Calu3 (cell line): ENCODE results near the gene MAN1C1. TPM values are rescaled to one million over a fixed set of nuclear protein-coding genes. Genes with fewer than 3 reads are reported as not detected.

ENCODE experiments used
- BruUV-seq: library from RNA; stranded (reverse); fragments of 400-500 nt; replicated peaks from 2 replicates; lab custom pipeline; 2021; lab: Mats Ljungman, UMichigan
- CTCF ChIA-PET: fragments of 300-600 bp; sonication (Branson Sonifier 250); formaldehyde crosslinking; loops from one replicate; lab custom pipeline; 2022; ENCODE audit warnings: antibody characterized with exemption; lab: Charles Lee
- DNase-seq: peaks from one replicate; pipeline ENCODE4 v3.0.0; 2022
- H3K27ac Mint-ChIP-seq: one replicate; pipeline ENCODE4 v1.8.0; 2022; ENCODE audit warnings: mixed read lengths; ENCODE audit not compliant: unreplicated experiment
- H3K27me3 Mint-ChIP-seq: one replicate; pipeline ENCODE4 v1.8.0; 2022; ENCODE audit warnings: mixed read lengths; ENCODE audit not compliant: unreplicated experiment
- H3K36me3 Mint-ChIP-seq: one replicate; pipeline ENCODE4 v1.8.0; 2022; ENCODE audit warnings: mild to moderate bottlenecking, moderate library complexity, mixed read lengths; ENCODE audit not compliant: insufficient read depth, unreplicated experiment
- H3K4me1 Mint-ChIP-seq: one replicate; pipeline ENCODE4 v1.8.0; 2022; ENCODE audit warnings: mild to moderate bottlenecking, low read depth, mixed read lengths; ENCODE audit not compliant: unreplicated experiment
- H3K4me3 Mint-ChIP-seq: one replicate; pipeline ENCODE4 v1.8.0; 2022; ENCODE audit warnings: mild to moderate bottlenecking, low read depth, moderate library complexity, mixed read lengths; ENCODE audit not compliant: unreplicated experiment
- H3K9me3 Mint-ChIP-seq: one replicate; pipeline ENCODE4 v1.8.0; 2022; ENCODE audit warnings: low read depth, mixed read lengths; ENCODE audit not compliant: unreplicated experiment
- CTCF ChIP-seq: fragments of 200-600 bp; IDR thresholded peaks from one replicate; pipeline ENCODE4 v1.8.0; 2022; ENCODE audit warnings: antibody characterized with exemption; ENCODE audit not compliant: unreplicated experiment
- intact Hi-C: fragments of 100-400 bp; cut with micrococcal nuclease; formaldehyde crosslinking; loops from one replicate; pipeline ENCODE4 v1.10.0; 2022; ENCODE audit not compliant: unreplicated experiment
- total RNA-seq: library from RNA; stranded (reverse); gene quantifications from 2 replicates; pipeline ENCODE4 v1.2.3, GENCODE V29; 2022

Gene MAN1C1
- total RNA-seq, 1 experiment from 2014 or later = 0.14 TPM

- H3K27ac Mint-ChIP-seq = no peak overlapping the region
These were observed 170.5 kb downstream of the MAN1C1 start for GRCh38 chr1:25786887-25787759.

GRCh38 chr1:25787760-25788166, 171.2 kb downstream of the MAN1C1 start:
- CTCF ChIA-PET = interaction anchor here (0.7 kb wide), 2 partner anchors 162 to 353 kb away, joined by 3 read pairs; no protein-coding TSS in a partner anchor
- Mint-ChIP-seq H3K36me3 (no peaks in the 10 kb centered on the region), H3K27me3 (peaks cover 45% of the 10 kb centered on the region), H3K4me1 (no peaks in the 10 kb centered on the region), H3K9me3 (no peaks in the 10 kb centered on the region), H3K4me3 (no peak overlapping the region), H3K27ac (no peak overlapping the region)
- DNase-seq = no peak
- BruUV-seq = no TSS peak
- no peak for TF ChIP-seq CTCF
- intact Hi-C loops = no loop called here

More at GRCh38 chr1:25786887-25787759, 170.5 kb downstream of the MAN1C1 start:
- TF ChIP-seq CTCF = no peak
- DNase-seq = no peak
- Mint-ChIP-seq H3K27me3 (peaks cover 40% of the 10 kb centered on the region), H3K4me1 (no peaks in the 10 kb centered on the region), H3K36me3 (no peaks in the 10 kb centered on the region), H3K4me3 (no peak overlapping the region), H3K9me3 (no peaks in the 10 kb centered on the region)
- intact Hi-C loops = no loop called here
- no TSS peak for BruUV-seq
- CTCF ChIA-PET = interaction anchor here (0.7 kb wide), 1 partner anchor 163 kb away, joined by 3 read pairs; no protein-coding TSS in a partner anchor

- BruUV-seq = no TSS peak
- Mint-ChIP-seq H3K9me3 (no peaks in the 10 kb centered on the region), H3K36me3 (no peaks in the 10 kb centered on the region), H3K4me3 (no peak overlapping the region), H3K27me3 (peaks cover 48% of the 10 kb centered on the region), H3K27ac (no peak overlapping the region), H3K4me1 (no peaks in the 10 kb centered on the region)
- intact Hi-C loops = no loop called here
- CTCF ChIA-PET = no interaction called here
- DNase-seq = no peak
- TF ChIP-seq CTCF = no peak
These were observed 173.9 kb downstream of the MAN1C1 start for GRCh38 chr1:25790472-25790871.

GRCh38 chr1:25792115-25792514, 175.5 kb downstream of the MAN1C1 start:
- H3K4me3 Mint-ChIP-seq = no peak overlapping the region
- no peak overlapping the region for H3K27ac Mint-ChIP-seq
- peaks cover 9% of the 10 kb centered on the region for H3K4me1 Mint-ChIP-seq
- no peaks in the 10 kb centered on the region for H3K9me3 Mint-ChIP-seq
- TF ChIP-seq CTCF = no peak
- BruUV-seq = no TSS peak
- intact Hi-C loops = no loop called here
- CTCF ChIA-PET = interaction anchor here (1.2 kb wide), 1 partner anchor 17 kb away, joined by 3 read pairs; no protein-coding TSS in a partner anchor
- H3K36me3 Mint-ChIP-seq = no peaks in the 10 kb centered on the region
- peaks cover 64% of the 10 kb centered on the region for H3K27me3 Mint-ChIP-seq
- no peak for DNase-seq
